Measurements from ENCODE around the gene LCOR. TPM values are rescaled to one million over a fixed set of nuclear protein-coding genes. Genes with fewer than 3 reads are reported as not detected.

LCOR gene
- total RNA-seq, 3 donors from 2014 or later (not counting 1 experiment from before 2014, with no cell fraction given) = 68.5 to 92.4 (median 87.7) TPM

DNA sequence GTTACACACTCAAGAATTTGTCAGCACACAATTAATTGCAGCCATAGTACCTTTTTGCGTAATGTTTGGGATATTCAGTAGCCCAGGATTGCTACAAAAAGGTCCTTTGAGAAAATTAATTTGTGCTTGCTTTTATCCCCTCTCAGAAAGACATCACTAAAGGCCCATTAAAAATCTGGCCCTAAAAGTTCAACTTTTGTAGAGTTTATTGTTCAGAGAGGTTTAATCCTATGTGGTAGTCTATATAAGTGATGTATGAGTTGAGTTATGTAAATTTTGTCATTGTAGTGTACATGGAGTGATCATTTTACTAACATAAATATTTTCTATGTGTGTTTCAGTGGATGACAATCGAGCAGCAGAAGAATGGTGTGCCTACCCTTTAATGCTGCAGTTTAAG lies 126.0 kb downstream of the LCOR start:
- Mint-ChIP-seq H3K27ac (no peak overlapping the region), H3K27me3 (ENCODE audit: low read depth in 2 of 2) (no peaks in the 10 kb centered on the region), H3K9me3 (no peaks in the 10 kb centered on the region), H3K36me3 (peaks cover 11% of the 10 kb centered on the region), H3K4me3 (no peak overlapping the region), H3K4me1 (peaks cover 4 to 7% of the 10 kb centered on the region in 2 donors)
- Histone ChIP-seq H3K4me3 (ENCODE audit: low read length) (no peak overlapping the region), H3K36me3 (ENCODE audit: control insufficient read depth, insufficient read depth, low read length) (peaks cover 35% of the 10 kb centered on the region), H3K4me1 (ENCODE audit: control insufficient read depth, insufficient read depth, low read length) (no peaks in the 10 kb centered on the region), H3K27ac (ENCODE audit: low read length) (no peak overlapping the region), H3K27me3 (ENCODE audit: control insufficient read depth, insufficient read depth, low read length) (no peaks in the 10 kb centered on the region), H3K9me3 (ENCODE audit: control insufficient read depth, insufficient read depth, low read length) (no peaks in the 10 kb centered on the region)
- DNase-seq (no peak), ATAC-seq (no peak)
- WGBS (ENCODE audit: insufficient coverage) = 100% methylated on average over 1 of the region's 2 CpGs
- TF ChIP-seq, protein P1, sequence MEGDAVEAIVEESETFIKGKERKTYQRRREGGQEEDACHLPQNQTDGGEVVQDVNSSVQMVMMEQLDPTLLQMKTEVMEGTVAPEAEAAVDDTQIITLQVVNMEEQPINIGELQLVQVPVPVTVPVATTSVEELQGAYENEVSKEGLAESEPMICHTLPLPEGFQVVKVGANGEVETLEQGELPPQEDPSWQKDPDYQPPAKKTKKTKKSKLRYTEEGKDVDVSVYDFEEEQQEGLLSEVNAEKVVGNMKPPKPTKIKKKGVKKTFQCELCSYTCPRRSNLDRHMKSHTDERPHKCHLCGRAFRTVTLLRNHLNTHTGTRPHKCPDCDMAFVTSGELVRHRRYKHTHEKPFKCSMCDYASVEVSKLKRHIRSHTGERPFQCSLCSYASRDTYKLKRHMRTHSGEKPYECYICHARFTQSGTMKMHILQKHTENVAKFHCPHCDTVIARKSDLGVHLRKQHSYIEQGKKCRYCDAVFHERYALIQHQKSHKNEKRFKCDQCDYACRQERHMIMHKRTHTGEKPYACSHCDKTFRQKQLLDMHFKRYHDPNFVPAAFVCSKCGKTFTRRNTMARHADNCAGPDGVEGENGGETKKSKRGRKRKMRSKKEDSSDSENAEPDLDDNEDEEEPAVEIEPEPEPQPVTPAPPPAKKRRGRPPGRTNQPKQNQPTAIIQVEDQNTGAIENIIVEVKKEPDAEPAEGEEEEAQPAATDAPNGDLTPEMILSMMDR (IDR thresholded peaks at IDR 0.05) = no peak
- intact Hi-C loops (cut with micrococcal nuclease) = no loop called here

- no peaks in the 10 kb centered on the region for H3K9me3 Mint-ChIP-seq
- H3K4me1 Mint-ChIP-seq = peaks cover 5 to 8% of the 10 kb centered on the region in 2 donors
- TF ChIP-seq, protein P1 (IDR thresholded peaks at IDR 0.05) = no peak
- no peaks in the 10 kb centered on the region for H3K9me3 ChIP-seq (ENCODE audit: control insufficient read depth, insufficient read depth, low read length)
- peaks cover 11% of the 10 kb centered on the region for H3K36me3 Mint-ChIP-seq
- no peaks in the 10 kb centered on the region for H3K27me3 ChIP-seq (ENCODE audit: control insufficient read depth, insufficient read depth, low read length)
- intact Hi-C loops (cut with micrococcal nuclease) = no loop called here
- no CpG with 5 or more reads among the region's 1 CpG for WGBS (ENCODE audit: insufficient coverage)
- H3K27ac ChIP-seq (ENCODE audit: low read length) = no peak overlapping the region
- H3K27me3 Mint-ChIP-seq (ENCODE audit: low read depth in 2 of 2) = no peaks in the 10 kb centered on the region
- H3K27ac Mint-ChIP-seq = no peak overlapping the region
- no peak overlapping the region for H3K4me3 ChIP-seq (ENCODE audit: low read length)
- no peaks in the 10 kb centered on the region for H3K4me1 ChIP-seq (ENCODE audit: control insufficient read depth, insufficient read depth, low read length)
- peaks cover 31% of the 10 kb centered on the region for H3K36me3 ChIP-seq (ENCODE audit: control insufficient read depth, insufficient read depth, low read length)
- DNase-seq = no peak
- ATAC-seq = no peak
- H3K4me3 Mint-ChIP-seq = no peak overlapping the region
These were observed 127.6 kb downstream of the LCOR start for GRCh38 chr10:96959733-96960132.

- intact Hi-C loops (cut with micrococcal nuclease) = no loop called here
- TF ChIP-seq, protein P1 (IDR thresholded peaks at IDR 0.05) = no peak
- Histone ChIP-seq H3K36me3 (ENCODE audit: control insufficient read depth, insufficient read depth, low read length) (peaks cover 20% of the 10 kb centered on the region), H3K4me1 (ENCODE audit: control insufficient read depth, insufficient read depth, low read length) (no peaks in the 10 kb centered on the region), H3K27me3 (ENCODE audit: control insufficient read depth, insufficient read depth, low read length) (no peaks in the 10 kb centered on the region), H3K27ac (ENCODE audit: low read length) (no peak overlapping the region), H3K9me3 (ENCODE audit: control insufficient read depth, insufficient read depth, low read length) (no peaks in the 10 kb centered on the region), H3K4me3 (ENCODE audit: low read length) (no peak overlapping the region)
- H3K27me3 Mint-ChIP-seq (ENCODE audit: low read depth in 2 of 2) = no peaks in the 10 kb centered on the region
- H3K36me3 Mint-ChIP-seq = peaks cover under 1% of the 10 kb centered on the region
- no peaks in the 10 kb centered on the region for H3K9me3 Mint-ChIP-seq
- no peak for DNase-seq
- no peak for ATAC-seq
- no peak overlapping the region for H3K4me3 Mint-ChIP-seq
- 95% methylated on average over 2 of the region's 2 CpGs for WGBS (ENCODE audit: insufficient coverage)
- H3K4me1 Mint-ChIP-seq = peaks cover 5 to 8% of the 10 kb centered on the region in 2 donors
- no peak overlapping the region for H3K27ac Mint-ChIP-seq
These were observed 128.8 kb downstream of the LCOR start for GRCh38 chr10:96960872-96961271.

DNA sequence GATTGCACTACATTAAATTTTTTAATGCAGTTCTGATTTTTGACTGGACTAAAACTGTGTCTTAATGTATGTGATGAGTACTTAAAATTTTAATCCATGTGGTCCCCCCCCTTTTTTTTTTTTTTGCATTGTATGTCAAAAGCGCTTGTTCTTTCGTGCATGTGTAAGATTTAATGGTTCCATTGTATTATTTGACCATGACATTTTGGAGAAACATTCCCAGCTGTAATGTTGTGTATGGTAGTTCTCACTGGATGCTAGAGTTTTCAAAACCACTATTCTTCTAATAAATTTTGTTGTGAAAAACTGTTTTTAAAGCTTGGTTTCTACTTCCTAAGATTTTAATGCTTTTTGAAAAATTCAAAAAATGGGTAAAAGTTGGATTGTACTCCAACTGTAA lies 132.0 kb downstream of the LCOR start:
- TF ChIP-seq, protein P1 (IDR thresholded peaks at IDR 0.05) = no peak
- no peak overlapping the region for H3K4me3 Mint-ChIP-seq
- Histone ChIP-seq H3K27me3 (ENCODE audit: control insufficient read depth, insufficient read depth, low read length) (no peaks in the 10 kb centered on the region), H3K36me3 (ENCODE audit: control insufficient read depth, insufficient read depth, low read length) (peaks cover under 1% of the 10 kb centered on the region), H3K4me3 (ENCODE audit: low read length) (no peak overlapping the region), H3K4me1 (ENCODE audit: control insufficient read depth, insufficient read depth, low read length) (no peaks in the 10 kb centered on the region), H3K9me3 (ENCODE audit: control insufficient read depth, insufficient read depth, low read length) (no peaks in the 10 kb centered on the region), H3K27ac (ENCODE audit: low read length) (no peak overlapping the region)
- intact Hi-C loops (cut with micrococcal nuclease) = no loop called here
- H3K27me3 Mint-ChIP-seq (ENCODE audit: low read depth in 2 of 2) = no peaks in the 10 kb centered on the region
- WGBS (ENCODE audit: insufficient coverage) = no CpG with 5 or more reads among the region's 2 CpGs
- ATAC-seq = no peak
- H3K4me1 Mint-ChIP-seq = peaks cover 5 to 8% of the 10 kb centered on the region in 2 donors
- no peak overlapping the region for H3K27ac Mint-ChIP-seq
- no peaks in the 10 kb centered on the region for H3K36me3 Mint-ChIP-seq
- no peak for DNase-seq
- no peaks in the 10 kb centered on the region for H3K9me3 Mint-ChIP-seq

All from natural killer cell (primary cell).